CD14-positive monocyte (primary cell): ENCODE measurements around the gene FAM120B. TPM values are rescaled to one million over a fixed set of nuclear protein-coding genes. Genes with fewer than 3 reads are reported as not detected.

Experiments used
- DNase-seq, 3 donors: peaks; one replicate each; pipeline ENCODE4 v3.0.0-alpha.2; 2011 to 2022
- H2AFZ ChIP-seq: 2 replicates; pipeline ENCODE4 v1.6.0; 2012; ENCODE audit warnings: mild to moderate bottlenecking, low read depth, low read length, inconsistent platforms; ENCODE audit not compliant: insufficient read depth, poor library complexity, severe bottlenecking
- H3K27ac ChIP-seq, 2 donors: 1 replicate in 1 of 2; 2 replicates in 1 of 2; pipeline ENCODE4 v1.5.1; 2012 to 2013; ENCODE audit warnings: low read length in 2 of 2, control low read depth in 1 of 2, inconsistent platforms in 1 of 2, low read depth in 1 of 2, mild to moderate bottlenecking in 1 of 2
- H3K27me3 ChIP-seq, 2 donors: one replicate each; pipeline versions ENCODE4 v1.6.0 to v1.6.1; 2011 to 2013; ENCODE audit warnings: low read length in 2 of 2; ENCODE audit not compliant: control insufficient read depth in 2 of 2, insufficient read depth in 2 of 2
- H3K36me3 ChIP-seq, 2 donors: replicated peaks in 1 of 2; 1 replicate in 1 of 2; 2 replicates in 1 of 2; pipeline versions ENCODE4 v1.5.1 to v1.6.1; 2012 to 2013; ENCODE audit warnings: low read length in 2 of 2, control low read depth in 1 of 2, inconsistent platforms in 1 of 2, mild to moderate bottlenecking in 1 of 2; ENCODE audit not compliant: insufficient read depth in 2 of 2, control insufficient read depth in 1 of 2
- H3K4me1 ChIP-seq, 2 donors: 1 replicate in 1 of 2; 2 replicates in 1 of 2; pipeline versions ENCODE4 v1.5.1 to v1.6.1; 2012 to 2013; ENCODE audit warnings: low read length in 2 of 2, control low read depth in 1 of 2, inconsistent platforms in 1 of 2, mild to moderate bottlenecking in 1 of 2, moderate library complexity in 1 of 2; ENCODE audit not compliant: insufficient read depth in 2 of 2, control insufficient read depth in 1 of 2
- H3K4me2 ChIP-seq: replicated peaks from 2 replicates; pipeline ENCODE3; 2012; ENCODE audit warnings: low read length, moderate library complexity, mild to moderate bottlenecking; ENCODE audit not compliant: poor library complexity, severe bottlenecking; ENCODE audit errors: extremely low read depth
- H3K4me3 ChIP-seq, 3 experiments: fragments of 200-600 bp in 1 of 3; sonication (generic) in 1 of 3; replicated peaks in 1 of 3; 1 replicate in 2 of 3; 2 replicates in 1 of 3; pipeline ENCODE4 v1.5.1; 2011 to 2013; ENCODE audit warnings: low read length in 3 of 3, mild to moderate bottlenecking in 3 of 3, control low read depth in 2 of 3, low read depth in 2 of 3, inconsistent platforms in 1 of 3, moderate library complexity in 1 of 3
- H3K79me2 ChIP-seq: 2 replicates; pipeline ENCODE4 v1.6.0; 2012; ENCODE audit warnings: mild to moderate bottlenecking, control low read depth, inconsistent platforms, low read length, moderate library complexity; ENCODE audit not compliant: insufficient read depth
- H3K9ac ChIP-seq: 2 replicates; pipeline ENCODE4 v1.6.0; 2017; ENCODE audit warnings: low read length, mild to moderate bottlenecking; ENCODE audit not compliant: insufficient read depth, poor library complexity, severe bottlenecking
- H3K9me3 ChIP-seq, 2 donors: replicated peaks in 1 of 2; 1 replicate in 1 of 2; 2 replicates in 1 of 2; pipeline versions ENCODE4 v1.5.1 to v1.6.1; 2012 to 2013; ENCODE audit warnings: low read length in 2 of 2, control low read depth in 1 of 2; ENCODE audit not compliant: control insufficient read depth in 1 of 2, insufficient read depth in 1 of 2
- H4K20me1 ChIP-seq: 2 replicates; pipeline ENCODE4 v1.6.0; 2012; ENCODE audit warnings: mild to moderate bottlenecking, low read length, control low read depth, moderate library complexity; ENCODE audit not compliant: insufficient read depth
- H3K27ac Mint-ChIP-seq, 7 donors: one replicate each; pipeline ENCODE4 v1.8.0; 2020; ENCODE audit warnings: mild to moderate bottlenecking in 7 of 7, mixed read lengths in 7 of 7, moderate library complexity in 6 of 7, inconsistent platforms in 2 of 7
- H3K27me3 Mint-ChIP-seq, 3 donors: one replicate each; pipeline ENCODE4 v1.8.0; 2021 to 2022; ENCODE audit warnings: low read depth in 3 of 3, mild to moderate bottlenecking in 3 of 3, mixed read lengths in 3 of 3, moderate library complexity in 3 of 3, inconsistent platforms in 1 of 3
- H3K36me3 Mint-ChIP-seq, 2 donors: one replicate each; pipeline ENCODE4 v1.8.0; 2020; ENCODE audit warnings: mixed read lengths in 2 of 2, inconsistent platforms in 1 of 2, mild to moderate bottlenecking in 1 of 2
- H3K4me1 Mint-ChIP-seq: one replicate; pipeline ENCODE4 v1.8.0; 2020; ENCODE audit warnings: mild to moderate bottlenecking, mixed read lengths
- H3K4me3 Mint-ChIP-seq, 2 donors: one replicate each; pipeline ENCODE4 v1.8.0; 2020; ENCODE audit warnings: mild to moderate bottlenecking in 2 of 2, mixed read lengths in 2 of 2, moderate library complexity in 1 of 2
- H3K9me3 Mint-ChIP-seq, 7 donors: one replicate each; pipeline ENCODE4 v1.8.0; 2020 to 2022; ENCODE audit warnings: mixed read lengths in 7 of 7, mild to moderate bottlenecking in 6 of 7, moderate library complexity in 6 of 7, inconsistent platforms in 2 of 7
- WGBS: methylation state at CpG from one replicate; pipeline ENCODE4 v1.1.5; 2013; ENCODE audit warnings: missing lambda C conversion rate; ENCODE audit not compliant: insufficient coverage; 5-methylcytosine and 5-hydroxymethylcytosine counted together
- intact Hi-C, 2 donors: fragments of 100-400 bp; cut with micrococcal nuclease; formaldehyde crosslinking; loops; one replicate each; pipeline versions ENCODE4 v1.15.0 to v1.15.1; 2023
- polyA plus RNA-seq, 3 donors: library from polyadenylated mRNA; depleted of rRNA in 1 of 3; unstranded in 2 of 3; stranded (reverse) in 1 of 3; fragments of 300-500 nt in 2 of 3; fragments of >200 nt in 1 of 3; fragmentation: Illumina TruSeq in 2 of 3; gene quantifications; 1 replicate in 2 of 3; 2 replicates in 1 of 3; pipeline ENCODE4 v1.2.3, GENCODE V29; 2012 to 2021
- TF ChIP-seq, protein P1 (sequence below): fragments of 200-600 bp; IDR thresholded peaks from one replicate; pipeline ENCODE4 v1.8.0; 2022; ENCODE audit warnings: antibody characterized with exemption, mild to moderate bottlenecking

Gene FAM120B
- polyA plus RNA-seq, 3 donors: 10.6 to 20.2 (median 11.2) TPM

DNA sequence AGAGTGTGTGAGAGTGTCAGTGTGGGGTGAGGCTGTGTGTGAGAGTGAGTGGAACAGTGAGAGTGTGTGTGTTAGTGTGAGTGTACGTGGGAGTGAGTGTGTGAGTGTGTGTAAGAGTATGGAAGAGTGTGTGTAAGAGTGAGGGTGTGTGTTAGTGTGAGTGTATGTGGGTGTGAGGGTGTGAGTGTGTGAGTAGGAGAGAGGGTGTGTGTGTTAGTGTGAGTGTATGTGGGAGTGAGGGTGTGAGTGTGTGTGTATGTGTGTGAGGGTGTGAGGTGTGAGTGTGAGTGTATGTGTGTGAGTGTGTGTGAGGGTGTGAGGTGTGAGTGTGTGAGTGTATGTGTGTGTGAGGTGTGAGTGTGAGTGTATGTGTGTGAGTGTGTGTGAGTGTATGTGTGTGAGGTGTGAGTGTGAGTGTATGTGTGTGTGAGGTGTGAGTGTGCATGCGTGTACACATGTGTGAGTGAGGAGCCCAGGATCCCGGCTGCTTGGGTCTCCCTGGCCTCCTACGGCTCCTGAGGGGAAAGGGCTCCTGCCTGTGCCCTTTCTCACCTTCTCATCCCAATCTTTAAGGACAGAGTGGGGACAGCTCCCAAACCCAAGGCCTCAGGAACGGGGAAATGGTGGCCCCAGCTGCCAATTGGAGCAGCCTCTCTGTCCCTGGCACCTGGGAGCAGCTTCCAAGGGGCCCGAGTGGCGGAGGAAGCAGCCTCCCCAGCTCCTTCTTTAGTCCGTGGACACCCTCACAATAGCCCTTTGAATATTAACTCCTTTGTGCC is 146.4 kb downstream of the FAM120B start:
- Histone ChIP-seq H3K4me3 (no peak overlapping the region), H3K9me3 (no peaks in the 10 kb centered on the region), H3K4me2 (no peak overlapping the region), H3K27me3 (no peaks in the 10 kb centered on the region), H3K4me1 (no peaks in the 10 kb centered on the region), H3K79me2 (no peaks in the 10 kb centered on the region), H3K36me3 (no peaks in the 10 kb centered on the region), H2AFZ (no peak overlapping the region), H3K27ac (no peak overlapping the region), H3K9ac (no peak overlapping the region), H4K20me1 (no peaks in the 10 kb centered on the region)
- TF ChIP-seq, protein P1, sequence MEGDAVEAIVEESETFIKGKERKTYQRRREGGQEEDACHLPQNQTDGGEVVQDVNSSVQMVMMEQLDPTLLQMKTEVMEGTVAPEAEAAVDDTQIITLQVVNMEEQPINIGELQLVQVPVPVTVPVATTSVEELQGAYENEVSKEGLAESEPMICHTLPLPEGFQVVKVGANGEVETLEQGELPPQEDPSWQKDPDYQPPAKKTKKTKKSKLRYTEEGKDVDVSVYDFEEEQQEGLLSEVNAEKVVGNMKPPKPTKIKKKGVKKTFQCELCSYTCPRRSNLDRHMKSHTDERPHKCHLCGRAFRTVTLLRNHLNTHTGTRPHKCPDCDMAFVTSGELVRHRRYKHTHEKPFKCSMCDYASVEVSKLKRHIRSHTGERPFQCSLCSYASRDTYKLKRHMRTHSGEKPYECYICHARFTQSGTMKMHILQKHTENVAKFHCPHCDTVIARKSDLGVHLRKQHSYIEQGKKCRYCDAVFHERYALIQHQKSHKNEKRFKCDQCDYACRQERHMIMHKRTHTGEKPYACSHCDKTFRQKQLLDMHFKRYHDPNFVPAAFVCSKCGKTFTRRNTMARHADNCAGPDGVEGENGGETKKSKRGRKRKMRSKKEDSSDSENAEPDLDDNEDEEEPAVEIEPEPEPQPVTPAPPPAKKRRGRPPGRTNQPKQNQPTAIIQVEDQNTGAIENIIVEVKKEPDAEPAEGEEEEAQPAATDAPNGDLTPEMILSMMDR: no peak
- Mint-ChIP-seq H3K4me3 (no peak overlapping the region), H3K4me1 (no peaks in the 10 kb centered on the region), H3K36me3 (no peaks in the 10 kb centered on the region), H3K27me3 (peaks cover 0 to 4% (median 2%) of the 10 kb centered on the region in 3 donors), H3K9me3 (peaks cover 0 to 5% (median 3%) of the 10 kb centered on the region in 7 donors), H3K27ac (no peak overlapping the region)
- intact Hi-C loops: no loop called here
- WGBS: 90% methylated on average over 3 of the region's 8 CpGs
- no peak for DNase-seq

DNA sequence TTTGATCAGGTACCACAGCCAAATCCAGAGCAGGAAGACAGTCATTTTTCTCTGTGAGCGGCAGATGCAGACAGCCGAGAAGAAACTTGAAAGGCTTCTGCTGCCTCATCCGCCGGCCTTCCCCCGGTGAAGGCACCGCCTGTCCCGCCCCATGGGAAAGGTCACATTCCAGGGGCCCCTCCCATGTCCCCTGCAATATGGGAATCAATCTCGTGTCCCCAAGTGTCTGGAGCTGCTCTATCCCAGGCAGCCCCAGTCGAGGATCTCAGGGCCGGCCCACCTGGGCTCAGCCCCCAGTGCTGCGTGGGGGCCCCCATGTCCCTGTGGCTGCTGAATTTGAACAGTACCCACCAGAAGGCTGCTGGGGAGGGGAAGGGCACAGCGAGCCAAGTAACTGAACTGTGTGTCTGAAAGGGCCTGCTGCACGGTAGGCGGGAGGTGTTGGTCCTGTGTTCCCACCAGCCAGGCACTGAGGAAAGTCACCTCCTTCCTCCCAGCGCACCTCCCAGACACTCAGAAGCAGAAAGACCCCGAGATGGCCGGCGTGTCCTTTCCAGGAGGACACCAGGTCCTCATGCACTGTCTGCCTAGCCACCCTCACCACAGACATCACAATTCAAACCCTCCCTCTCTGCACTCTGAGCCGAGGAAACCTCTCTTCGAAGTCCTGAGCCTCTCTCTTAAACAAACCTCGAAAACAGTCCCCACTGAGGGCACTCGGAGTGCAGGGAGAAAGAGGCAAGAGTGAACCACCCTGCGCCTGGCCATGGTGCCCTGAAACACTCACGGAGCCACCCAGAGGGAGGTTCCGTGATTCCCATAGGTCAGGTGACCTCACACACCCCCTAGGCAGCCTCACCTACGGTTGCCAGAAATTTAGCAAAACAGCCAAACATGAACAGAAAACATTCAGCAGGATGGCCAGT is 147.3 kb downstream of the FAM120B start:
- Histone ChIP-seq H3K27me3 (no peaks in the 10 kb centered on the region), H3K4me1 (no peaks in the 10 kb centered on the region), H3K36me3 (no peaks in the 10 kb centered on the region), H2AFZ (no peak overlapping the region), H3K4me3 (no peak overlapping the region), H3K9me3 (no peaks in the 10 kb centered on the region), H3K4me2 (no peak overlapping the region), H3K27ac (no peak overlapping the region), H3K9ac (no peak overlapping the region), H3K79me2 (no peaks in the 10 kb centered on the region), H4K20me1 (no peaks in the 10 kb centered on the region)
- H3K4me1 Mint-ChIP-seq: no peaks in the 10 kb centered on the region
- DNase-seq: no peak
- TF ChIP-seq, protein P1: no peak
- peaks cover 0 to 4% (median 2%) of the 10 kb centered on the region in 3 donors for H3K27me3 Mint-ChIP-seq
- H3K4me3 Mint-ChIP-seq: no peak overlapping the region
- H3K36me3 Mint-ChIP-seq: no peaks in the 10 kb centered on the region
- H3K27ac Mint-ChIP-seq: peak overlapping the region in 1 of 7 donors; percentile 13
- intact Hi-C loops: no loop called here
- peaks cover 0 to 5% (median 3%) of the 10 kb centered on the region in 7 donors for H3K9me3 Mint-ChIP-seq
- 84% methylated on average over 20 of the region's 26 CpGs for WGBS
